GM12864 (cell line): ENCODE results near the gene P2RY14.

Source experiments
- DNase-seq: peaks from one replicate; pipeline ENCODE4 v3.0.0-alpha.2; 2011; ENCODE audit warnings: low read depth
- H3K4me3 ChIP-seq: 2 replicates; pipeline ENCODE4 v1.5.1; 2011; ENCODE audit warnings: mild to moderate bottlenecking, low read depth, low read length, control low read depth
- TF ChIP-seq, protein P1 (sequence below): IDR thresholded peaks from 2 replicates; pipeline ENCODE4 v1.5.1; 2011; ENCODE audit warnings: low read depth, mild to moderate bottlenecking, moderate library complexity, low read length, control low read depth, inconsistent platforms; ENCODE audit errors: missing control alignments

Gene P2RY14

DNA sequence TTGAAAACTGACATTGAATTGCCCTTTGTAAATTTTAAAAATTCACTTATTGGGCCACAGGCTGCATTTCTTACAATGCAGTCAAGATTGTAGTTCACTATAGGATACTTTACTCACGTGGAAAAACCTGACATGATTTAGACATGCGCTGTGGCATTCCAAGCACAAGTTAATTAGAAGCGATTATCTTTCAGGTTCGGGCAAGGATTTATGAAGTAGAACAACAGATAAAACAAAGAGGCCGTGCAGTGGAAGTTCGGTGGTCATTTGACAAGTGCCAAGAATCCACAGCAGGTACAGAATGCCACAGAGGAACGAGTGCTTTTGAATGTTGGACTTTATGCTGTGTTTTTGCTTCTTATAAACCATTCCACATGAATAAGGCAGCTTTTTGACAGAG lies 113.1 kb downstream of the P2RY14 start:
- no peak for DNase-seq

More for the DNA sequence above, 113.1 kb downstream of the P2RY14 start:
- TF ChIP-seq, protein P1, sequence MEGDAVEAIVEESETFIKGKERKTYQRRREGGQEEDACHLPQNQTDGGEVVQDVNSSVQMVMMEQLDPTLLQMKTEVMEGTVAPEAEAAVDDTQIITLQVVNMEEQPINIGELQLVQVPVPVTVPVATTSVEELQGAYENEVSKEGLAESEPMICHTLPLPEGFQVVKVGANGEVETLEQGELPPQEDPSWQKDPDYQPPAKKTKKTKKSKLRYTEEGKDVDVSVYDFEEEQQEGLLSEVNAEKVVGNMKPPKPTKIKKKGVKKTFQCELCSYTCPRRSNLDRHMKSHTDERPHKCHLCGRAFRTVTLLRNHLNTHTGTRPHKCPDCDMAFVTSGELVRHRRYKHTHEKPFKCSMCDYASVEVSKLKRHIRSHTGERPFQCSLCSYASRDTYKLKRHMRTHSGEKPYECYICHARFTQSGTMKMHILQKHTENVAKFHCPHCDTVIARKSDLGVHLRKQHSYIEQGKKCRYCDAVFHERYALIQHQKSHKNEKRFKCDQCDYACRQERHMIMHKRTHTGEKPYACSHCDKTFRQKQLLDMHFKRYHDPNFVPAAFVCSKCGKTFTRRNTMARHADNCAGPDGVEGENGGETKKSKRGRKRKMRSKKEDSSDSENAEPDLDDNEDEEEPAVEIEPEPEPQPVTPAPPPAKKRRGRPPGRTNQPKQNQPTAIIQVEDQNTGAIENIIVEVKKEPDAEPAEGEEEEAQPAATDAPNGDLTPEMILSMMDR = no peak
- H3K4me3 ChIP-seq = no peak overlapping the region
